IMR-90 (cell line): Measurements from ENCODE around the gene SPRED3. TPM values are rescaled to one million over a fixed set of nuclear protein-coding genes. Genes with fewer than 3 reads are reported as not detected.

Experiments
- ATAC-seq: fragments of 200-7000 bp; cut with Tn5 transposase; 2 replicates; pipeline ENCODE4 v1.9.1; 2020; ENCODE audit warnings: low read depth, mild to moderate bottlenecking, moderate library complexity
- BruUV-seq: library from RNA; stranded (reverse); fragments of 400-500 nt; replicated peaks from 2 replicates; lab custom pipeline; 2021; lab: Mats Ljungman, UMichigan
- CTCF ChIA-PET: fragments of 300-600 bp; formaldehyde crosslinking; extraction: SDS; loops from one replicate; lab custom pipeline; 2021; ENCODE audit warnings: antibody characterized with exemption; lab: Yijun Ruan, JAX
- POLR2A ChIA-PET: fragments of 300-600 bp; sonication (Branson Sonifier 250); formaldehyde crosslinking; loops from one replicate; lab custom pipeline; 2022; ENCODE audit warnings: antibody characterized with exemption; ENCODE audit not compliant: unreplicated experiment; lab: Charles Lee
- DNase-seq: peaks from one replicate; pipeline ENCODE4 v3.0.0; 2013
- H2AFZ ChIP-seq: replicated peaks from 2 replicates; pipeline ENCODE3; 2013; ENCODE audit warnings: low read length, mild to moderate bottlenecking; ENCODE audit not compliant: poor library complexity
- H2AK5ac ChIP-seq: 2 replicates; pipeline ENCODE4 v1.6.1; 2013; ENCODE audit warnings: low read depth, low read length, inconsistent platforms
- H2AK9ac ChIP-seq: replicated peaks from 2 replicates; pipeline ENCODE3; 2013; ENCODE audit warnings: mild to moderate bottlenecking, low read depth, low read length, moderate library complexity; ENCODE audit not compliant: poor library complexity
- H2BK120ac ChIP-seq: 2 replicates; pipeline ENCODE4 v1.6.1; 2013; ENCODE audit warnings: low read depth, low read length, inconsistent platforms
- H2BK15ac ChIP-seq: 3 replicates; pipeline ENCODE4 v1.6.1; 2013; ENCODE audit warnings: low read depth, low read length, inconsistent platforms
- H2BK20ac ChIP-seq: 2 replicates; pipeline ENCODE4 v1.6.1; 2013; ENCODE audit warnings: low read depth, mild to moderate bottlenecking, inconsistent platforms, low read length, moderate library complexity
- H2BK5ac ChIP-seq: 2 replicates; pipeline ENCODE4 v1.6.1; 2013; ENCODE audit warnings: mild to moderate bottlenecking, low read depth, low read length, inconsistent platforms; ENCODE audit not compliant: poor library complexity, severe bottlenecking
- H3K14ac ChIP-seq: replicated peaks from 2 replicates; pipeline ENCODE4 v1.6.1; 2013; ENCODE audit warnings: low read depth, low read length, inconsistent platforms
- H3K18ac ChIP-seq: 2 replicates; pipeline ENCODE4 v1.6.1; 2013; ENCODE audit warnings: low read depth, low read length, control low read depth
- H3K23ac ChIP-seq: 2 replicates; pipeline ENCODE4 v1.6.1; 2013; ENCODE audit warnings: low read depth, low read length, inconsistent platforms
- H3K27ac ChIP-seq: 2 replicates; pipeline ENCODE4 v1.5.1; 2013; ENCODE audit warnings: mild to moderate bottlenecking, control low read depth, low read length; ENCODE audit not compliant: insufficient read depth
- H3K27me3 ChIP-seq: 2 replicates; pipeline ENCODE4 v1.6.1; 2013; ENCODE audit warnings: low read length; ENCODE audit not compliant: control insufficient read depth, insufficient read depth
- H3K36me3 ChIP-seq: 2 replicates; pipeline ENCODE4 v1.6.1; 2013; ENCODE audit warnings: low read length, mixed read lengths; ENCODE audit not compliant: control insufficient read depth, insufficient read depth
- H3K4ac ChIP-seq: 2 replicates; pipeline ENCODE4 v1.6.1; 2013; ENCODE audit warnings: low read depth, low read length, inconsistent platforms
- H3K4me1 ChIP-seq: 2 replicates; pipeline ENCODE4 v1.6.1; 2013; ENCODE audit warnings: low read length, mixed read lengths; ENCODE audit not compliant: control insufficient read depth, insufficient read depth
- H3K4me2 ChIP-seq: 2 replicates; pipeline ENCODE4 v1.6.1; 2013; ENCODE audit warnings: low read depth, mild to moderate bottlenecking, control low read depth, low read length, moderate library complexity
- H3K4me3 ChIP-seq: 2 replicates; pipeline ENCODE4 v1.5.1; 2013; ENCODE audit warnings: low read depth, mild to moderate bottlenecking, control low read depth, low read length, moderate library complexity; ENCODE audit not compliant: insufficient read depth
- H3K56ac ChIP-seq: 2 replicates; pipeline ENCODE4 v1.6.1; 2013; ENCODE audit warnings: low read length, inconsistent platforms; ENCODE audit not compliant: insufficient read depth; ENCODE audit errors: extremely low read depth
- H3K79me1 ChIP-seq, 2 experiments: 2 replicates each; pipeline ENCODE4 v1.6.1; 2013; ENCODE audit warnings: low read length in 2 of 2, inconsistent platforms in 1 of 2, low read depth in 1 of 2
- H3K9ac ChIP-seq: 2 replicates; pipeline ENCODE4 v1.6.1; 2013; ENCODE audit warnings: low read depth, low read length, control low read depth
- H3K9me1 ChIP-seq: 2 replicates; pipeline ENCODE4 v1.6.1; 2013; ENCODE audit warnings: low read length, inconsistent platforms; ENCODE audit not compliant: insufficient read depth
- H3K9me3 ChIP-seq: 2 replicates; pipeline ENCODE4 v1.6.1; 2013; ENCODE audit warnings: low read length; ENCODE audit not compliant: control insufficient read depth, insufficient read depth
- H4K20me1 ChIP-seq: 2 replicates; pipeline ENCODE4 v1.6.1; 2013; ENCODE audit warnings: low read length, inconsistent platforms; ENCODE audit not compliant: insufficient read depth
- H4K5ac ChIP-seq: 2 replicates; pipeline ENCODE4 v1.6.1; 2013; ENCODE audit warnings: mild to moderate bottlenecking, low read depth, low read length, control low read depth
- H4K8ac ChIP-seq, 2 experiments: 2 replicates each; pipeline ENCODE4 v1.6.1; 2013; ENCODE audit warnings: low read depth in 2 of 2, low read length in 2 of 2, control low read depth in 1 of 2, inconsistent platforms in 1 of 2
- H4K91ac ChIP-seq: 2 replicates; pipeline ENCODE4 v1.6.1; 2013; ENCODE audit warnings: low read depth, low read length, inconsistent platforms; ENCODE audit not compliant: insufficient read depth
- BHLHE40 ChIP-seq: fragments of 150-350 bp; IDR thresholded peaks from 2 replicates; pipeline ENCODE4 v1.6.1; 2016; ENCODE audit warnings: mild to moderate bottlenecking, low read depth, low read length
- CHD1 ChIP-seq: IDR thresholded peaks from 2 replicates; pipeline ENCODE4 v1.6.1; 2012; ENCODE audit warnings: low read depth, low read length, improper control_type of control experiment
- CTCF ChIP-seq: conservative IDR thresholded peaks from 2 replicates; pipeline ENCODE4 v1.5.1; 2012; ENCODE audit warnings: mild to moderate bottlenecking, low read depth, low read length, improper control_type of control experiment
- ELK1 ChIP-seq: fragments of 150-350 bp; IDR thresholded peaks from 2 replicates; pipeline ENCODE4 v1.6.1; 2016; ENCODE audit warnings: low read depth, mild to moderate bottlenecking, low read length, moderate library complexity, borderline replicate concordance
- FOS ChIP-seq: fragments of 150-350 bp; IDR thresholded peaks from 2 replicates; pipeline ENCODE4 v1.6.1; 2016; ENCODE audit warnings: low read depth, low read length
- MAFK ChIP-seq: IDR thresholded peaks from 2 replicates; pipeline ENCODE4 v1.6.1; 2012; ENCODE audit warnings: low read depth, low read length, improper control_type of control experiment
- MAZ ChIP-seq: IDR thresholded peaks from 2 replicates; pipeline ENCODE4 v1.6.1; 2012; ENCODE audit warnings: low read depth, mild to moderate bottlenecking, low read length, improper control_type of control experiment, moderate library complexity, borderline replicate concordance
- NFE2L2 ChIP-seq: fragments of 150-350 bp; IDR thresholded peaks from 2 replicates; pipeline ENCODE4 v1.6.1; 2016; ENCODE audit warnings: low read depth, mild to moderate bottlenecking, low read length
- RAD21 ChIP-seq: IDR thresholded peaks from 2 replicates; pipeline ENCODE4 v1.6.1; 2012; ENCODE audit warnings: low read length, improper control_type of control experiment
- RCOR1 ChIP-seq: IDR thresholded peaks from 2 replicates; pipeline ENCODE4 v1.6.1; 2012; ENCODE audit warnings: mild to moderate bottlenecking, low read length, improper control_type of control experiment; ENCODE audit not compliant: insufficient replicate concordance
- SMC3 ChIP-seq: fragments of 150-350 bp; IDR thresholded peaks from 2 replicates; pipeline ENCODE4 v1.6.1; 2016; ENCODE audit warnings: low read depth, mild to moderate bottlenecking, antibody characterized with exemption, low read length, moderate library complexity
- WGBS, 2 experiments: methylation state at CpG; one replicate each; pipeline versions ENCODE4 v1.1.5 to v1.1.7; 2013; ENCODE audit warnings: missing lambda C conversion rate in 2 of 2; ENCODE audit not compliant: insufficient read length in 1 of 2; ENCODE audit errors: extremely low coverage in 2 of 2; 5-methylcytosine and 5-hydroxymethylcytosine counted together
- dilution Hi-C: fragments of 300-500 bp; cut with HindIII; formaldehyde crosslinking; loops from one replicate; pipeline ENCODE4 v1.14.3; 2018; ENCODE audit warnings: low sequenced_read_pairs; ENCODE audit not compliant: unreplicated experiment
- in situ Hi-C: fragments of 300-500 bp; cut with MboI; formaldehyde crosslinking; loops from 3 replicates; pipeline ENCODE4 v1.14.3; 2019; ENCODE audit warnings: low sequenced_read_pairs, inconsistent platforms, mixed read lengths
- intact Hi-C: fragments of 100-400 bp; cut with micrococcal nuclease; formaldehyde crosslinking; loops from 2 replicates; pipeline ENCODE4 v1.10.0; 2022
- polyA plus RNA-seq, 3 experiments: library from polyadenylated mRNA; depleted of rRNA; stranded (reverse); fragments of >200 nt; gene quantifications; 2 replicates each; pipeline ENCODE4 v1.2.3, GENCODE V29; 2012; ENCODE audit warnings: low replicate concordance in 1 of 3
- total RNA-seq: library from RNA; depleted of rRNA; stranded (reverse); fragments of >200 nt; gene quantifications from 2 replicates; pipeline ENCODE4 v1.2.3, GENCODE V29; 2012

SPRED3 gene
- total and polyA plus RNA-seq, 2 of the 4 experiments (the other 2 are of a cell fraction), result 0.90 to 7.9 TPM

- no peaks in the 10 kb centered on the region for H3K27me3 ChIP-seq
- no peak overlapping the region for H3K18ac ChIP-seq
- no peak overlapping the region for H2AFZ ChIP-seq
- H3K23ac ChIP-seq, result no peak overlapping the region
- H3K9me1 ChIP-seq, result no peaks in the 10 kb centered on the region
- no peak for DNase-seq
- H3K36me3 ChIP-seq, result peaks cover 5% of the 10 kb centered on the region; the same call in 1 of the 2 replicates
- H3K9ac ChIP-seq, result no peak overlapping the region
- no peaks in the 10 kb centered on the region for H3K4me1 ChIP-seq
- BruUV-seq, result no TSS peak
- intact Hi-C loops, result no loop called here
- POLR2A ChIA-PET, result no interaction called here
- H3K4me3 ChIP-seq, result no peak overlapping the region
- H3K79me1 ChIP-seq, result no peaks in the 10 kb centered on the region
- H2AK9ac ChIP-seq, result no peak overlapping the region
- H2BK15ac ChIP-seq, result no peak overlapping the region
- H3K9me3 ChIP-seq, result no peaks in the 10 kb centered on the region
- TF ChIP-seq SMC3 (no peak), RAD21 (no peak), FOS (no peak), BHLHE40 (no peak), NFE2L2 (no peak), ELK1 (no peak), MAFK (no peak), RCOR1 (no peak), MAZ (no peak), CTCF (no peak), CHD1 (no peak)
- no peak overlapping the region for H3K4ac ChIP-seq
- no peak overlapping the region for H4K8ac ChIP-seq
- H4K20me1 ChIP-seq, result no peaks in the 10 kb centered on the region
- no peak overlapping the region for H3K4me2 ChIP-seq
- H3K27ac ChIP-seq, result no peak overlapping the region
- H4K5ac ChIP-seq, result no peak overlapping the region
- H4K91ac ChIP-seq, result no peak overlapping the region
- H3K14ac ChIP-seq, result no peak overlapping the region
- H2AK5ac ChIP-seq, result no peak overlapping the region
- ATAC-seq, result no peak; the same call in 1 of the 2 replicates
- 100% methylated on average over 3 of the region's 13 CpGs; no CpG with 5 or more reads in 1 of the 2 experiments for WGBS, 2 experiments
- dilution Hi-C loops, result no loop called here
- H2BK120ac ChIP-seq, result no peak overlapping the region
- H2BK20ac ChIP-seq, result no peak overlapping the region
- no peak overlapping the region for H3K56ac ChIP-seq
- CTCF ChIA-PET, result no interaction called here
- H2BK5ac ChIP-seq, result no peak overlapping the region
- in situ Hi-C loops, result loop anchor here (25.0 kb wide), 1 partner anchor 526 kb away; the partner anchor contains the start of genes MRPS12 and SARS2
Observed at GRCh38 chr19:38411041-38411712, 22.7 kb downstream of the SPRED3 start.
